Stimulated activated CD4-positive, alpha-beta T cell treated with anti-CD3 and anti-CD28 coated beads, TNF-alpha, amount 100 ng/mL, for 24 hours (primary cell): ENCODE measurements around the gene TMEM95.

Source experiments
- DNase-seq, 3 experiments: peaks; one replicate each; pipeline ENCODE4 v3.0.0-alpha.2; 2020; ENCODE audit warnings: low read depth in 3 of 3

TMEM95 gene

GRCh38 chr17:7355053-7355452, at the start of gene TMEM95:
TMEM95 (plus strand) TSS chr17:7355156; CDS start chr17:7355205, 49 bp downstream.
- no peak for DNase-seq

- DNase-seq: peak; percentile 100
Measured at GRCh38 chr17:7306911-7307685, 47.9 kb upstream of the TMEM95 start, which contains the start of gene EIF5A. EIF5A (plus strand) TSS chr17:7307628; CDS start chr17:7309636, 2,008 bp downstream.

- DNase-seq: peak in 1 of 3 experiments; percentile 43
Measured at GRCh38 chr17:7307686-7308624, 47.0 kb upstream of the TMEM95 start.

- DNase-seq: peak; percentile 72 to 81 (median 77)
Measured at GRCh38 chr17:7308625-7309433, 46.1 kb upstream of the TMEM95 start.

GRCh38 chr17:7309628-7310027, 45.3 kb upstream of the TMEM95 start:
- DNase-seq: no peak

GRCh38 chr17:7311110-7311705, 43.7 kb upstream of the TMEM95 start:
- no peak for DNase-seq

GRCh38 chr17:7312432-7313087, 42.4 kb upstream of the TMEM95 start:
- no peak for DNase-seq

- DNase-seq: no peak
Measured at GRCh38 chr17:7313088-7313889, 41.7 kb upstream of the TMEM95 start.

- DNase-seq: no peak
Measured at GRCh38 chr17:7313890-7314718, 40.9 kb upstream of the TMEM95 start.

- peak; percentile 85 to 93 (median 91) for DNase-seq
Measured at GRCh38 chr17:7314719-7315569, 40.0 kb upstream of the TMEM95 start, which contains the start of gene GPS2. GPS2 (minus strand) TSS chr17:7315360; CDS start chr17:7315052, 308 bp downstream.

- no peak for DNase-seq
Measured at GRCh38 chr17:7315570-7316235, 39.3 kb upstream of the TMEM95 start.

GRCh38 chr17:7317161-7317803, 37.7 kb upstream of the TMEM95 start:
- DNase-seq: no peak

GRCh38 chr17:7318121-7318860, 36.7 kb upstream of the TMEM95 start:
- DNase-seq: no peak

GRCh38 chr17:7321466-7321865, 33.5 kb upstream of the TMEM95 start:
- no peak for DNase-seq

GRCh38 chr17:7322520-7323194, 32.3 kb upstream of the TMEM95 start:
- DNase-seq: no peak
